ENCODE measurements around the gene SLC6A16. TPM values are rescaled to one million over a fixed set of nuclear protein-coding genes. Genes with fewer than 3 reads are reported as not detected.
A peak's percentile ranks its signal among the peaks of the same experiment; 100 is the strongest.

The SLC6A16 gene
- total RNA-seq, 1 experiment from 2014 or later: 0.05 TPM

GRCh38 chr19:49271080-49271753 lies 53.8 kb downstream of the SLC6A16 start:
- DNase-seq (ENCODE audit: low read depth): no peak

- DNase-seq (ENCODE audit: low read depth): peak; percentile 52
Observed at GRCh38 chr19:49266409-49266808, 58.6 kb downstream of the SLC6A16 start.

GRCh38 chr19:49264258-49264657 lies 60.7 kb downstream of the SLC6A16 start:
- peak; percentile 44 for DNase-seq (ENCODE audit: low read depth)

- no peak for DNase-seq (ENCODE audit: low read depth)
Observed at GRCh38 chr19:49261602-49262001, 63.4 kb downstream of the SLC6A16 start.

- no peak for DNase-seq (ENCODE audit: low read depth)
Observed at GRCh38 chr19:49256691-49257090, 68.3 kb downstream of the SLC6A16 start.

- DNase-seq (ENCODE audit: low read depth): no peak
Observed at GRCh38 chr19:49255674-49256073, 69.3 kb downstream of the SLC6A16 start.

GRCh38 chr19:49249933-49250332 lies 75.1 kb downstream of the SLC6A16 start:
- no peak for DNase-seq (ENCODE audit: low read depth)

GRCh38 chr19:49247676-49248075 lies 77.3 kb downstream of the SLC6A16 start:
- DNase-seq (ENCODE audit: low read depth): no peak

- no peak for DNase-seq (ENCODE audit: low read depth)
Observed at GRCh38 chr19:49244256-49244655, 80.7 kb downstream of the SLC6A16 start.

GRCh38 chr19:49243726-49244125 lies 81.3 kb downstream of the SLC6A16 start:
- no peak for DNase-seq (ENCODE audit: low read depth)

GRCh38 chr19:49243129-49243528 lies 81.9 kb downstream of the SLC6A16 start:
- DNase-seq (ENCODE audit: low read depth): no peak

- DNase-seq (ENCODE audit: low read depth): no peak
Observed at GRCh38 chr19:49241769-49242168, 83.2 kb downstream of the SLC6A16 start.

Other genes starting within 250 kb of the SLC6A16 start
- 175 and 191 TPM in 2 replicates for gene SNRNP70, start 239.7 kb downstream of the SLC6A16 start, total RNA-seq (2014; rRNA removed; shearing (Covaris generic))
- 9.7 and 17.1 TPM in 2 replicates for gene LIN7B, start 210.8 kb downstream of the SLC6A16 start, total RNA-seq (2014; rRNA removed; shearing (Covaris generic))
- 0.44 and 1.6 TPM in 2 replicates for gene C19orf73, start 206.0 kb downstream of the SLC6A16 start, total RNA-seq (2014; rRNA removed; shearing (Covaris generic))
- 2.4 and 4.8 TPM in 2 replicates for gene PPFIA3, start 205.6 kb downstream of the SLC6A16 start, total RNA-seq (2014; rRNA removed; shearing (Covaris generic))
- gene HRC, start 169.8 kb downstream of the SLC6A16 start, total RNA-seq (2014; rRNA removed; shearing (Covaris generic)): not detected in 2 replicates
- gene TRPM4, start 167.4 kb downstream of the SLC6A16 start, total RNA-seq (2014; rRNA removed; shearing (Covaris generic)): 1.2 and 2.6 TPM in 2 replicates
- not detected in 2 replicates for gene CD37, start 10.2 kb upstream of the SLC6A16 start, total RNA-seq (2014; rRNA removed; shearing (Covaris generic))
- gene TEAD2, start 37.2 kb upstream of the SLC6A16 start, total RNA-seq (2014; rRNA removed; shearing (Covaris generic)): 17.4 and 20.3 TPM in 2 replicates
- gene DKKL1, start 38.7 kb upstream of the SLC6A16 start, total RNA-seq (2014; rRNA removed; shearing (Covaris generic)): not detected in 2 replicates
- not detected in 2 replicates for gene KASH5, start 63.1 kb upstream of the SLC6A16 start, total RNA-seq (2014; rRNA removed; shearing (Covaris generic))
- not detected in 2 replicates for gene PTH2, start 98.2 kb upstream of the SLC6A16 start, total RNA-seq (2014; rRNA removed; shearing (Covaris generic))
- not detected in 2 replicates for gene GFY, start 100.2 kb upstream of the SLC6A16 start, total RNA-seq (2014; rRNA removed; shearing (Covaris generic))
- gene SLC17A7, start 116.3 kb upstream of the SLC6A16 start, total RNA-seq (2014; rRNA removed; shearing (Covaris generic)): 0.57 TPM in 1 of 2 replicates, not detected in the other
- 92.9 and 115 TPM in 2 replicates for gene PIH1D1, start 126.6 kb upstream of the SLC6A16 start, total RNA-seq (2014; rRNA removed; shearing (Covaris generic))
- 12.9 and 27.9 TPM in 2 replicates for gene ALDH16A1, start 128.0 kb upstream of the SLC6A16 start, total RNA-seq (2014; rRNA removed; shearing (Covaris generic))
- gene FLT3LG, start 149.0 kb upstream of the SLC6A16 start, total RNA-seq (2014; rRNA removed; shearing (Covaris generic)): 5.2 and 17.6 TPM in 2 replicates
- gene RPL13A, start 162.4 kb upstream of the SLC6A16 start, total RNA-seq (2014; rRNA removed; shearing (Covaris generic)): 1,082 and 1,258 TPM in 2 replicates
- gene RPS11, start 171.2 kb upstream of the SLC6A16 start, total RNA-seq (2014; rRNA removed; shearing (Covaris generic)): 2,832 and 3,734 TPM in 2 replicates
- gene FCGRT, start 187.5 kb upstream of the SLC6A16 start, total RNA-seq (2014; rRNA removed; shearing (Covaris generic)): 40.3 and 44.5 TPM in 2 replicates
- 36.5 and 52.5 TPM in 2 replicates for gene RCN3, start 202.8 kb upstream of the SLC6A16 start, total RNA-seq (2014; rRNA removed; shearing (Covaris generic))

All from M059J (cell line).